SK-MEL-5 (cell line): ENCODE measurements around the gene WDR48. TPM values are rescaled to one million over a fixed set of nuclear protein-coding genes. Genes with fewer than 3 reads are reported as not detected.
A peak's percentile ranks its signal among the peaks of the same experiment; 100 is the strongest.
"Not testable (repeated sequence)": the region's sequence is repeated elsewhere in the genome, so short reads cannot be mapped to it uniquely, and the experiment has no call there.

Source experiments
- DNase-seq: peaks from one replicate; pipeline ENCODE4 v3.0.0-alpha.2; 2016; ENCODE audit warnings: low read depth, low spot score
- in situ Hi-C: cut with HindIII; loops from 2 replicates; pipeline ENCODE4 v1.10.0; 2016; ENCODE audit warnings: low sequenced_read_pairs, high pct_unique_total_duplicates, low pct_unique_long_range_greater_than_20kb
- total RNA-seq: library from RNA; depleted of rRNA; stranded (reverse); fragments of >200 nt; shearing (Covaris generic); gene quantifications from 2 replicates; pipeline ENCODE4 v1.2.3, GENCODE V29; 2014

The WDR48 gene
- total RNA-seq, 1 experiment from 2014 or later, result 31.0 TPM

- in situ Hi-C loops, result no loop called here
- DNase-seq, result no peak
Observed at GRCh38 chr3:39053696-39054095, 1.9 kb downstream of the WDR48 start.

GRCh38 chr3:39056151-39056550 is 4.3 kb downstream of the WDR48 start:
- no peak for DNase-seq
- in situ Hi-C loops, result no loop called here

GRCh38 chr3:39061228-39061627 is 9.4 kb downstream of the WDR48 start:
- DNase-seq, in situ Hi-C loops: not testable (repeated sequence)

- in situ Hi-C loops, result no loop called here
- DNase-seq, result no peak
Observed at GRCh38 chr3:39062180-39062579, 10.4 kb downstream of the WDR48 start.

- in situ Hi-C loops, result no loop called here
- no peak for DNase-seq
Observed at GRCh38 chr3:39063143-39063542, 11.3 kb downstream of the WDR48 start.

GRCh38 chr3:39064646-39065045 is 12.8 kb downstream of the WDR48 start:
- DNase-seq, result no peak
- in situ Hi-C loops, result no loop called here

- peak; percentile 69 for DNase-seq
Observed at GRCh38 chr3:39065197-39065596, 13.4 kb downstream of the WDR48 start.

GRCh38 chr3:39067286-39067685 is 15.5 kb downstream of the WDR48 start:
- DNase-seq, result no peak
- in situ Hi-C loops, result no loop called here

More at GRCh38 chr3:39065197-39065596, 13.4 kb downstream of the WDR48 start:
- in situ Hi-C loops, result no loop called here

GRCh38 chr3:39068556-39068955 is 16.7 kb downstream of the WDR48 start:
- in situ Hi-C loops, result no loop called here
- DNase-seq, result peak; percentile 56

GRCh38 chr3:39075910-39076309 is 24.1 kb downstream of the WDR48 start:
- no peak for DNase-seq
- in situ Hi-C loops, result no loop called here

- no peak for DNase-seq
- in situ Hi-C loops, result no loop called here
Observed at GRCh38 chr3:39079530-39079929, 27.7 kb downstream of the WDR48 start.

- in situ Hi-C loops, result no loop called here
- DNase-seq, result no peak
Observed at GRCh38 chr3:39080026-39080425, 28.2 kb downstream of the WDR48 start.

- no peak for DNase-seq
- in situ Hi-C loops, result no loop called here
Observed at GRCh38 chr3:39082666-39083313, 31.0 kb downstream of the WDR48 start.

GRCh38 chr3:39086144-39086543 is 34.3 kb downstream of the WDR48 start:
- no peak for DNase-seq
- in situ Hi-C loops, result no loop called here

GRCh38 chr3:39088456-39088855 is 36.6 kb downstream of the WDR48 start:
- in situ Hi-C loops, result no loop called here
- DNase-seq, result no peak

- in situ Hi-C loops, result no loop called here
- no peak for DNase-seq
Observed at GRCh38 chr3:39088889-39089288, 37.1 kb downstream of the WDR48 start.

- in situ Hi-C loops, result no loop called here
- DNase-seq, result no peak
Observed at GRCh38 chr3:39090922-39091321, 39.1 kb downstream of the WDR48 start.

GRCh38 chr3:39094851-39095677 is 43.2 kb downstream of the WDR48 start:
- no peak for DNase-seq
- in situ Hi-C loops, result no loop called here

GRCh38 chr3:39095778-39096177 is 44.0 kb downstream of the WDR48 start:
- DNase-seq, result no peak
- in situ Hi-C loops, result no loop called here
